Parathyroid adenoma (tissue), 2 donors: ENCODE data around the gene KLHL3.

Experiments
- H2AFZ ChIP-seq: fragments of 300-600 bp; sonication (generic); one replicate; pipeline ENCODE4 v1.7.0; 2017; ENCODE audit warnings: antibody characterized with exemption, mild to moderate bottlenecking
- H3K27ac ChIP-seq: fragments of 300-600 bp; sonication (generic); one replicate; pipeline ENCODE4 v1.7.0; 2017
- H3K27me3 ChIP-seq: fragments of 300-600 bp; sonication (generic); one replicate; pipeline ENCODE4 v1.7.0; 2017; ENCODE audit warnings: low read length; ENCODE audit not compliant: control insufficient read depth, insufficient read depth
- H3K36me3 ChIP-seq: fragments of 300-600 bp; sonication (generic); one replicate; pipeline ENCODE4 v1.7.0; 2017; ENCODE audit warnings: low read length; ENCODE audit not compliant: control insufficient read depth, insufficient read depth
- H3K4me1 ChIP-seq: fragments of 300-600 bp; sonication (generic); one replicate; pipeline ENCODE4 v1.7.0; 2017; ENCODE audit warnings: control low read depth
- H3K4me2 ChIP-seq: fragments of 300-600 bp; sonication (generic); one replicate; pipeline ENCODE4 v1.7.0; 2017; ENCODE audit warnings: low read length
- H3K4me3 ChIP-seq: fragments of 300-600 bp; sonication (generic); one replicate; pipeline ENCODE4 v1.7.0; 2017; ENCODE audit warnings: low read depth, low read length
- H3K79me2 ChIP-seq: fragments of 300-600 bp; sonication (generic); one replicate; pipeline ENCODE4 v1.7.0; 2017; ENCODE audit warnings: control low read depth
- H3K9ac ChIP-seq: fragments of 300-600 bp; sonication (generic); one replicate; pipeline ENCODE4 v1.7.0; 2017; ENCODE audit warnings: mild to moderate bottlenecking
- H3K9me3 ChIP-seq: fragments of 300-600 bp; sonication (generic); one replicate; pipeline ENCODE4 v1.7.0; 2017; ENCODE audit warnings: low read length; ENCODE audit not compliant: control insufficient read depth
- CTCF ChIP-seq: fragments of 300-600 bp; sonication (generic); IDR thresholded peaks from one replicate; pipeline ENCODE4 v1.7.0; 2017; ENCODE audit warnings: antibody characterized with exemption, mild to moderate bottlenecking
- donor health status: primary hyperparathyroidism.

Gene KLHL3

GRCh38 chr5:137708796-137709559, 26.9 kb downstream of the KLHL3 start:
- Histone ChIP-seq H2AFZ (no peak overlapping the region), H3K4me1 (no peaks in the 10 kb centered on the region), H3K4me3 (no peak overlapping the region), H3K79me2 (no peaks in the 10 kb centered on the region), H3K36me3 (no peaks in the 10 kb centered on the region), H3K27me3 (no peaks in the 10 kb centered on the region), H3K27ac (no peak overlapping the region), H3K9me3 (no peaks in the 10 kb centered on the region), H3K9ac (no peak overlapping the region), H3K4me2 (no peak overlapping the region)
- no peak for TF ChIP-seq CTCF

- no peaks in the 10 kb centered on the region for H3K79me2 ChIP-seq
- no peak overlapping the region for H2AFZ ChIP-seq
- TF ChIP-seq CTCF = no peak
- H3K27me3 ChIP-seq = no peaks in the 10 kb centered on the region
- no peaks in the 10 kb centered on the region for H3K9me3 ChIP-seq
- no peak overlapping the region for H3K9ac ChIP-seq
- no peak overlapping the region for H3K4me3 ChIP-seq
- H3K4me1 ChIP-seq = no peaks in the 10 kb centered on the region
- H3K36me3 ChIP-seq = no peaks in the 10 kb centered on the region
- no peak overlapping the region for H3K27ac ChIP-seq
- H3K4me2 ChIP-seq = no peak overlapping the region
Observed at GRCh38 chr5:137708062-137708461, 27.8 kb downstream of the KLHL3 start.

GRCh38 chr5:137706841-137707240, 29.0 kb downstream of the KLHL3 start:
- Histone ChIP-seq H2AFZ (no peak overlapping the region), H3K79me2 (no peaks in the 10 kb centered on the region), H3K9me3 (no peaks in the 10 kb centered on the region), H3K4me1 (no peaks in the 10 kb centered on the region), H3K4me2 (no peak overlapping the region), H3K27me3 (no peaks in the 10 kb centered on the region), H3K36me3 (no peaks in the 10 kb centered on the region), H3K9ac (no peak overlapping the region), H3K4me3 (no peak overlapping the region), H3K27ac (no peak overlapping the region)
- no peak for TF ChIP-seq CTCF

GRCh38 chr5:137705106-137705505, 30.8 kb downstream of the KLHL3 start:
- Histone ChIP-seq H3K36me3 (no peaks in the 10 kb centered on the region), H3K4me1 (no peaks in the 10 kb centered on the region), H3K4me3 (no peak overlapping the region), H3K4me2 (no peak overlapping the region), H3K9me3 (no peaks in the 10 kb centered on the region), H3K27me3 (no peaks in the 10 kb centered on the region), H3K27ac (no peak overlapping the region), H3K79me2 (no peaks in the 10 kb centered on the region), H3K9ac (no peak overlapping the region), H2AFZ (no peak overlapping the region)
- TF ChIP-seq CTCF = no peak

- no peak overlapping the region for H3K4me2 ChIP-seq
- H3K9me3 ChIP-seq = no peaks in the 10 kb centered on the region
- H3K79me2 ChIP-seq = no peaks in the 10 kb centered on the region
- no peaks in the 10 kb centered on the region for H3K36me3 ChIP-seq
- no peaks in the 10 kb centered on the region for H3K27me3 ChIP-seq
- H3K4me1 ChIP-seq = no peaks in the 10 kb centered on the region
- no peak overlapping the region for H2AFZ ChIP-seq
- TF ChIP-seq CTCF = no peak
- H3K9ac ChIP-seq = no peak overlapping the region
- no peak overlapping the region for H3K27ac ChIP-seq
- H3K4me3 ChIP-seq = no peak overlapping the region
Observed at GRCh38 chr5:137703565-137703964, 32.3 kb downstream of the KLHL3 start.
